ENCODE data around the gene SLC35F4. TPM values are rescaled to one million over a fixed set of nuclear protein-coding genes. Genes with fewer than 3 reads are reported as not detected.

SLC35F4 gene
- total and polyA plus RNA-seq, 8 donors = 0.11 to 0.30 (median 0.22) TPM; not detected in 2

DNA sequence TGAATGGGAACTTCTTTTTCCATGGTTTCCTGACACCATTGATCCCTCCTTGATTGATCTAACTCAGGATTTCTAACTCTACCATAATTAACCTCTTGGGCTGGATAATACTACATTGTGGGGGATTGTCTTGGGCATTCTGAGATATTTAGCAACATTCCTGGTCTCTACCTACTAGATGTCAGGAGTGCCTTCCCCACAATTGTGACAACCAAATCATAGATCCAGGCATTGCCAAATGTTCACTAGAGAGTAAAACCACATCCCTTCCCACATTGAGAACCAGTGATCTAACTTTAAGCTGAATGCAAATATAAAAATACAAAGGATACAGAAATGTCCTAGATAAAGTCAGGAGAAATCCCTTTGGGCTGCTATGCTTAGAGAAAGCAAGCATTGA lies 335.3 kb downstream of the SLC35F4 start:
- TF ChIP-seq, protein P1, sequence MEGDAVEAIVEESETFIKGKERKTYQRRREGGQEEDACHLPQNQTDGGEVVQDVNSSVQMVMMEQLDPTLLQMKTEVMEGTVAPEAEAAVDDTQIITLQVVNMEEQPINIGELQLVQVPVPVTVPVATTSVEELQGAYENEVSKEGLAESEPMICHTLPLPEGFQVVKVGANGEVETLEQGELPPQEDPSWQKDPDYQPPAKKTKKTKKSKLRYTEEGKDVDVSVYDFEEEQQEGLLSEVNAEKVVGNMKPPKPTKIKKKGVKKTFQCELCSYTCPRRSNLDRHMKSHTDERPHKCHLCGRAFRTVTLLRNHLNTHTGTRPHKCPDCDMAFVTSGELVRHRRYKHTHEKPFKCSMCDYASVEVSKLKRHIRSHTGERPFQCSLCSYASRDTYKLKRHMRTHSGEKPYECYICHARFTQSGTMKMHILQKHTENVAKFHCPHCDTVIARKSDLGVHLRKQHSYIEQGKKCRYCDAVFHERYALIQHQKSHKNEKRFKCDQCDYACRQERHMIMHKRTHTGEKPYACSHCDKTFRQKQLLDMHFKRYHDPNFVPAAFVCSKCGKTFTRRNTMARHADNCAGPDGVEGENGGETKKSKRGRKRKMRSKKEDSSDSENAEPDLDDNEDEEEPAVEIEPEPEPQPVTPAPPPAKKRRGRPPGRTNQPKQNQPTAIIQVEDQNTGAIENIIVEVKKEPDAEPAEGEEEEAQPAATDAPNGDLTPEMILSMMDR (IDR thresholded peaks at IDR 0.05) = no peak
- peaks cover 0 to 18% of the 10 kb centered on the region in 2 donors for H3K9me3 ChIP-seq
- ATAC-seq (no peak), DNase-seq (no peak)
- H3K4me1 ChIP-seq = no peaks in the 10 kb centered on the region
- intact Hi-C loops (cut with DNase I) = no loop called here
- no peak overlapping the region for H3K27ac ChIP-seq
- no peaks in the 10 kb centered on the region for H3K27me3 ChIP-seq
- H3K4me3 ChIP-seq = no peak overlapping the region
- no peaks in the 10 kb centered on the region for H3K36me3 ChIP-seq

DNA sequence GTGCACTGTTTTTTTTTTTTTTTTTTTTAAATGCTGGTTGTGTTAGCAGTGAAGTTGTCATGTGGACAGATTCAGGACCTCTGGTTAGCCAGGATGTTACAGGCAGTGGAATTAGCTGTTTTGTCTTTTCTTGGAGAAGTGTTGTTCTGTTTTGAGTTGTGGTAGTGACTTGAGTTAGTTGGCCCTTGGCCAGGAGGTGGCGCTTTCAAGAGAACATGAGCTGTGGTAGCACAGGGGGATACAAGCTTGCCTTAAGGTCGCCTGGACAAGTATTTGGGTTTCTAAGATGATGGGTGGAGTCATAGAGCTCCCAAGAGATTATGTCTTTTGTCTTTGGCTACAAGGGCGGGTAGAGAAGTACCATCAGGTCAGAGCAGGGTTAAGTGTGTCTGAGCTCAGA lies 338.9 kb downstream of the SLC35F4 start:
- H3K4me1 ChIP-seq = no peaks in the 10 kb centered on the region
- H3K9me3 ChIP-seq = peaks cover 0 to 32% of the 10 kb centered on the region in 2 donors
- DNase-seq (no peak), ATAC-seq (no peak)
- no peak overlapping the region for H3K27ac ChIP-seq
- TF ChIP-seq, protein P1 (IDR thresholded peaks at IDR 0.05) = no peak
- H3K36me3 ChIP-seq = no peaks in the 10 kb centered on the region
- no peak overlapping the region for H3K4me3 ChIP-seq
- intact Hi-C loops (cut with DNase I) = no loop called here
- no peaks in the 10 kb centered on the region for H3K27me3 ChIP-seq

DNA sequence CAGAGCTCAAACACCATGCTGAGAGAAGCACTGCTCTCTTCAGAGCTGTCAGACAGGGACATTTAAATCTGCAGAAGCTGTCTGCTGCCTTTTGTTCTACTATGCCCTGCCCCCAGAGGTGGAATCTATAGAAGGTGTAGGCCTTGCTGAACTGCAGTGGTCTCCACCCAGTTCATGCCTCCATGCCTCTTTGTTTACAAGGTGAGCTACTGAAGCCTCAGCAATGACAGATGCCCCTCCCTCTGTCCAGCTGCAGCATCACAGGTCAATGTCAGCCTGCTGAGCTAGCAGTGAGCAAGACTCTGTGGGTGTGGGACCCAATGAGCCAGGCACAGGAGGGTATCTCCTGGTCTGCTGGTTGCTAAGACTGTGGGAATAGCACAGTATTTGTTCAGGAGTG lies 346.8 kb downstream of the SLC35F4 start:
- no peak overlapping the region for H3K4me3 ChIP-seq
- intact Hi-C loops (cut with DNase I) = no loop called here
- DNase-seq = no peak

More for the DNA sequence above, 346.8 kb downstream of the SLC35F4 start:
- no peaks in the 10 kb centered on the region for H3K36me3 ChIP-seq
- no peaks in the 10 kb centered on the region for H3K27me3 ChIP-seq
- H3K9me3 ChIP-seq = peaks cover 0 to 30% of the 10 kb centered on the region in 2 donors
- H3K27ac ChIP-seq = no peak overlapping the region
- no peaks in the 10 kb centered on the region for H3K4me1 ChIP-seq
- no peak for ATAC-seq
- TF ChIP-seq, protein P1 (IDR thresholded peaks at IDR 0.05) = no peak
